Epidermal melanocyte (primary cell): Measurements from ENCODE around the gene C16orf90.

ENCODE experiments used
- DNase-seq: peaks from one replicate; pipeline ENCODE4 v3.0.0; 2011; ENCODE audit warnings: low spot score; ENCODE audit not compliant: insufficient read length

Gene C16orf90

DNA sequence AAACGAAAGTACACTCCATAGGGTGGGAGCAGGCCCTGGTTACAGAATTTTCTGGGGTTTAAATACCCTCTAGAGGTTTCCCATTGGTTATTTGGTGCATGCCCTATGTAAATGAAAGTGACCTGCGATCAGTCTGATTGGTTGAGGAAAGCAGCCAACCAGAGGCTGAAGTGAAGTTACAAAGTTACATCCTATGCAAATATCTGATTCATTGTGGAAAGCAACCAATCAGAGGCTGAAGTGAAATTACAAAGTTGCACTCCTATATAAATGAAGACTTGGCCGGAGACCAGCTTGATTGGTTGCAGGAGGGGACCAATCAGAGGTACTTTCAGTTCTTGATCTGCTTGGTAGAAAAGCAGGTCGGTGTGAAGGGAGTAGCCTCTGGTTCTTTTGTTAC lies 27.4 kb downstream of the C16orf90 start:
- no peak for DNase-seq

DNA sequence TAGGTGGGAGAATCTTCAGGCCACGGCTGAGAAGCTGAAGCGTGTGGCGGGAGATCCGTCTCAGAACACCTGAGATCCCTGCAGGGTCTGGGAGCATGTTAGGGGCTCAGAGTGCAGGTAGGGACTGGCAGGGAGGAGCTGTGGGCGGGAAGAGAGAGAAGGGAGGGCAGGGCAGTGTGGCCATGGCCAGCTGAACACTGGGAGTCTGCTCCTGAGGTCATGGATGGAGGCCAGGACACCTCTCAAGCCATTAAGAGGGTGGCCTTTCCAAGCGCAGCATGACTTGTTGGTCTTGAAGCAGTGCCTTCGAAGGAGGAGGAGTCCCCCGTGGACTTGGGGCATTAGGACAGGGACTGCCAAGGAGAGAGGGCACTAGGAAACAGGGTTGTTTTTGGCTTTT lies 28.1 kb downstream of the C16orf90 start:
- DNase-seq: no peak

DNA sequence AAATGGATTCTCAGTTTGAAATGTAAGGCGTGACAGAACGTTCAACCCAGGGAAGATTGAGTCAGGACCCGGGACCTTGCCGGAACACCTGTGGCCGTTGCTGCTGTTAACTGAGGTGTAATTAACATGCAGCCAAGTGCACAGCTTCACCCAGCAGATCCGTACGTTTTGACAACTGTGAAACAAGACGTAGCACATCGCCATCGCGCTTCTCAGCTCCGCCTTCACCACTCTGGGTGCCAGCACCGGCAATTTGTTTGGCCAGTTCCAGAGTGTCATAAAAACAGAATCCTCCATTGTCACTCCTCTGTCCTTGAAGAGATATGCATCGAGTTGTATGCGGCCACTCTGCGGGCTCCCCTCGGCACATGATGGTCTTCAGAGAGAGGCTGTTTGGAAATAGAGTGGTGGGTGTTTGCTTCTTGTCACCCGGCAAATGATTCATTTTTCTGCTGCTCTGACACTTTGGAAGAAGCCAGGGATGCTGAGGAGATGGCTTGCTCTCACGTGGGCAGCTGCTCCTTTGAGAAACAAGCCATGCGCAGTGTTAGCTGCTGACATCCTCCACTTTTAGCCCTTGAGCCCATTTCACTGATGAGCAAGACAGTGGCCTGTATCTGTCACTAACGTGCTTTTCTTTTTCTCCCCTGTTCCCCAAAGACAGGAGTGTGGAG lies 29.2 kb downstream of the C16orf90 start:
- no peak for DNase-seq

GRCh38 chr16:3465301-3465700 lies 30.0 kb downstream of the C16orf90 start:
- no peak for DNase-seq

- peak; percentile 8 for DNase-seq
Observed at GRCh38 chr16:3461151-3461550, 34.1 kb downstream of the C16orf90 start.

DNA sequence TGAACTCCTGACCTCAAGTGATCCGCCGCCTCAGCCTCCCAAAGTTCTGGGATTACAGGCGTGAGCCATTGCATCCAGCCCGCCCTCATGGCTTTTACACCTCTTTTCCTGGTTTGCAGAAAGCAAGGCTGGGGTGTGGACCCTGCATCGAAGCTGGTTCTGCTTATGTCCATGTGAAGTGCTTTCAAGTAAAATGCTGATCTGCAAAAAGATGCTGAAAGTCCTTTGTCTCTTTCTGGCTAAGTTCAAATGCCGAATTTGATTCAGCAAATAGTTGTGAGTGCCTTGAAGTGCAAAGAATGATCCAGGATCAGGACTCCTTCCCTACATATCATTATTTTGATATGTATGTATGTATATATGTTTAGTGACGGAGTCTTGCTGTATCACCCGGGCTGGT lies 34.7 kb downstream of the C16orf90 start:
- no peak for DNase-seq

DNA sequence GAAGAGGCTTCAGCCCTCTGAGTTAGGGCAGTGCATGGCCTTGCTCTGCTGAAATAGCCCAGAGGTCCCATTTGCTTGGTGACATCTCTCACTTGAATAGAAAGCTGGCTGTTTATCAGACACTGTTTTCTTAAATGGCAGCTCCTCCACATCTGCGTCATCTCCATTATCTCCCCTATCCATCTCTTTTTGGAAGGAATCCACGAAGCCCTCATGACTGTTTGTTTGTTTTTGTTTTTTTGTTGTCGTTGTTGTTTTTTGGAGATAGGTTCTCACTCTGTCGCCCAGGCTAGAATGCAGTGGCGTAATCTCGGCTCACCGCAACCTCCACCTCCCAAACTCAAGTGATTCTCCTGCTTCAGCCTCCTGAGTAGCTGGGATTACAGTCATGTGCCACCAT lies 35.2 kb downstream of the C16orf90 start:
- DNase-seq: no peak

GRCh38 chr16:3459401-3460090 lies 35.7 kb downstream of the C16orf90 start:
- no peak for DNase-seq

- DNase-seq: no peak
Observed at GRCh38 chr16:3458852-3459361, 36.4 kb downstream of the C16orf90 start.

DNA sequence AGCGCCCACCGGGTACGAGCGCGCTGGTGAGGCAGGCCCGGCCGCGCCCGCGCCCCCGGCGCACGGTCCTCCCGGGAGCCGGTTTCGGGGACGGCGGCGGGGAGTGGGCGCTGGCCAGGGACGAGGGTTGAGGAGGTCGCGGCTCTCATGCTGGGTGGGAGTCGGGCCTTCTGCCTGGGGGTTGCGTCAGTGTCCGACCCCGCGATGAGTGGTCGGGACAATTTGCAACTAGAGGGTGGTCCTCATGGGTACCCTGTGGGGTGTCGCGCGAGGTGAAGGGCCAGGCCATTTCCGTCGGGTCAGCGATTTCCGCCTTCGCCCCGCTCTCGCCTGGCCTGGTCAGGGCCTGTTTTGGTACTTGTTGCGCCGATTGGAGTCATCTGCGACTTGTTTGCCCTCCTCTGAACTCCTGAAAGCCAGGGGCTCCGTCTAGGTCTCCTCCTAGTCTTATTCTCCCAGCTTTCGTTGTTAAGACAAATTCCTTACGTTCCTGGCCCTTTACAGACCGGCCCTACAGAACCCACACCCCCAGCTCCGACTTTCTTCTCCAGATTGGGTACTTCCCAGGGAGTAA lies 36.9 kb downstream of the C16orf90 start:
- DNase-seq: no peak

- DNase-seq: peak; percentile 97
Observed at GRCh38 chr16:3457434-3458252, 37.6 kb downstream of the C16orf90 start.

- no peak for DNase-seq
Observed at GRCh38 chr16:3454631-3455147, 40.6 kb downstream of the C16orf90 start.

- no peak for DNase-seq
Observed at GRCh38 chr16:3454093-3454492, 41.2 kb downstream of the C16orf90 start.

- no peak for DNase-seq
Observed at GRCh38 chr16:3444032-3444388, 51.3 kb downstream of the C16orf90 start.
